DND-41 (cell line): Measurements from ENCODE around the gene SLC16A13.

Experiments
- ATAC-seq: fragments of 200-7000 bp; cut with Tn5 transposase; 3 replicates; pipeline ENCODE4 v1.9.1; 2021; ENCODE audit warnings: low read depth; ENCODE audit not compliant: insufficient read depth
- DNase-seq: peaks from one replicate; pipeline ENCODE4 v3.0.0-alpha.2; 2020
- H2AFZ ChIP-seq: 2 replicates; pipeline ENCODE4 v1.6.0; 2012; ENCODE audit warnings: low read depth, low read length
- H3K27ac ChIP-seq: 2 replicates; pipeline ENCODE4 v1.5.1; 2012; ENCODE audit warnings: low read length, inconsistent platforms
- H3K27me3 ChIP-seq: fragments of 200-600 bp; sonication (generic); 2 replicates; pipeline ENCODE4 v1.6.0; 2012; ENCODE audit warnings: low read length, mild to moderate bottlenecking, inconsistent platforms; ENCODE audit not compliant: insufficient read depth, poor library complexity
- H3K36me3 ChIP-seq: 2 replicates; pipeline ENCODE4 v1.5.1; 2012; ENCODE audit warnings: low read length, inconsistent platforms; ENCODE audit not compliant: insufficient read depth
- H3K4me1 ChIP-seq: 2 replicates; pipeline ENCODE4 v1.5.1; 2012; ENCODE audit warnings: mild to moderate bottlenecking, low read length; ENCODE audit not compliant: insufficient read depth
- H3K4me2 ChIP-seq: 2 replicates; pipeline ENCODE4 v1.6.0; 2012; ENCODE audit warnings: mild to moderate bottlenecking, moderate library complexity, low read length, inconsistent platforms; ENCODE audit not compliant: insufficient read depth
- H3K4me3 ChIP-seq, 2 experiments: fragments of 200-600 bp in 1 of 2; shearing (Covaris generic) in 1 of 2; 2 replicates each; pipeline ENCODE4 v1.5.1; 2012 to 2016; ENCODE audit warnings: inconsistent platforms in 2 of 2, low read length in 2 of 2, mild to moderate bottlenecking in 2 of 2, low read depth in 1 of 2, moderate library complexity in 1 of 2
- H3K79me2 ChIP-seq: 2 replicates; pipeline ENCODE4 v1.6.0; 2012; ENCODE audit warnings: low read length, inconsistent platforms; ENCODE audit not compliant: insufficient read depth
- H3K9ac ChIP-seq: 2 replicates; pipeline ENCODE4 v1.6.0; 2012; ENCODE audit warnings: low read depth, mild to moderate bottlenecking, inconsistent platforms, low read length, moderate library complexity
- H3K9me3 ChIP-seq: 2 replicates; pipeline ENCODE4 v1.5.1; 2012; ENCODE audit warnings: low read length, moderate library complexity, mild to moderate bottlenecking, inconsistent platforms; ENCODE audit not compliant: insufficient read depth, severe bottlenecking
- H4K20me1 ChIP-seq: 2 replicates; pipeline ENCODE4 v1.6.0; 2012; ENCODE audit warnings: low read length; ENCODE audit not compliant: insufficient read depth
- EZH2 ChIP-seq: IDR thresholded peaks from 3 replicates; pipeline ENCODE4 v1.6.1; 2012; ENCODE audit warnings: borderline replicate concordance, low read depth, mild to moderate bottlenecking, moderate library complexity, low read length, inconsistent platforms; ENCODE audit not compliant: severe bottlenecking
- TF ChIP-seq, protein P1 (sequence below): IDR thresholded peaks from 2 replicates; pipeline ENCODE4 v1.5.1; 2012; ENCODE audit warnings: borderline replicate concordance, low read length, moderate library complexity, mild to moderate bottlenecking; ENCODE audit not compliant: poor library complexity, severe bottlenecking; ENCODE audit errors: extremely low read depth

The SLC16A13 gene

GRCh38 chr17:7058831-7059447, 23.1 kb downstream of the SLC16A13 start:
- Histone ChIP-seq H3K4me3 (no peak overlapping the region), H3K79me2 (no peaks in the 10 kb centered on the region), H3K36me3 (no peaks in the 10 kb centered on the region), H3K9ac (no peak overlapping the region), H4K20me1 (no peaks in the 10 kb centered on the region), H3K9me3 (no peaks in the 10 kb centered on the region), H3K27me3 (peaks cover 7% of the 10 kb centered on the region), H3K4me2 (no peak overlapping the region), H2AFZ (no peak overlapping the region), H3K27ac (no peak overlapping the region), H3K4me1 (no peaks in the 10 kb centered on the region)
- TF ChIP-seq, protein P1, sequence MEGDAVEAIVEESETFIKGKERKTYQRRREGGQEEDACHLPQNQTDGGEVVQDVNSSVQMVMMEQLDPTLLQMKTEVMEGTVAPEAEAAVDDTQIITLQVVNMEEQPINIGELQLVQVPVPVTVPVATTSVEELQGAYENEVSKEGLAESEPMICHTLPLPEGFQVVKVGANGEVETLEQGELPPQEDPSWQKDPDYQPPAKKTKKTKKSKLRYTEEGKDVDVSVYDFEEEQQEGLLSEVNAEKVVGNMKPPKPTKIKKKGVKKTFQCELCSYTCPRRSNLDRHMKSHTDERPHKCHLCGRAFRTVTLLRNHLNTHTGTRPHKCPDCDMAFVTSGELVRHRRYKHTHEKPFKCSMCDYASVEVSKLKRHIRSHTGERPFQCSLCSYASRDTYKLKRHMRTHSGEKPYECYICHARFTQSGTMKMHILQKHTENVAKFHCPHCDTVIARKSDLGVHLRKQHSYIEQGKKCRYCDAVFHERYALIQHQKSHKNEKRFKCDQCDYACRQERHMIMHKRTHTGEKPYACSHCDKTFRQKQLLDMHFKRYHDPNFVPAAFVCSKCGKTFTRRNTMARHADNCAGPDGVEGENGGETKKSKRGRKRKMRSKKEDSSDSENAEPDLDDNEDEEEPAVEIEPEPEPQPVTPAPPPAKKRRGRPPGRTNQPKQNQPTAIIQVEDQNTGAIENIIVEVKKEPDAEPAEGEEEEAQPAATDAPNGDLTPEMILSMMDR, result no peak
- no peak for TF ChIP-seq EZH2
- DNase-seq (no peak), ATAC-seq (no peak)

DNA sequence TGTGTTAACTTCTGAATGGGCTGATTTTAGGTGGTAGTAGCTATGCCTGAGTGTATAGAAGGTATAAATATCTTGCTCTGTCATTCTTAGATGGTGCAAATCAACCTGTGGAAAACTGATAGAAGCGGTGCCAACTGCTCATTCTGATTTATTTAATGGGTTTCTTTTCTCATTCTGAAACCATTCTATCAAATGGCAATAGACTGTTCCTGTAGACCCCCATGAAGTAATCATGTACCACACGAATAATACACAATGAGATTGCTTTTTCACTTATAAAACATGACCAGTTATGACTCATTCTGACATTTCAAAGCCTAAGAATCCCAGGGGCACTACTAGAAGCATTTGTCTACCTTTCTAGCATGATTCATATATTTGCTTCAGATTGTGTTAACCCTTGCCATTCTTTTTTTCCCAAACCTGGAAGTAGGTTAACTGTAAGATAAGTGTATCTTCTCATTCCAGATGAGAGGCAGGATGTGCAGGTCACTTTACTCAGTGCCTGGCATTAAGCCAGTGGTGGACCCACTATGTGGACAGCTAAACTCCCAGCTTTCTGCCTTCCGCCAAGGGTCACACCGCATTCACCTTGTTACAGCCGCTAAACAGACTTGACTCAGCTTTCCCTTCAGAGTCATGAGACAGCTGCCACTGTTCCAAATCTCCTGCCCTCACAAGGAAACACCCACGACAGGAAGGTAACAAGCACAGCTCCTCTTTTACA, 24.5 kb downstream of the SLC16A13 start:
- DNase-seq, result no peak
- Histone ChIP-seq H3K4me2 (no peak overlapping the region), H3K27me3 (peaks cover 7% of the 10 kb centered on the region), H3K27ac (no peak overlapping the region), H3K4me1 (no peaks in the 10 kb centered on the region), H3K36me3 (no peaks in the 10 kb centered on the region), H3K9ac (no peak overlapping the region), H3K9me3 (no peaks in the 10 kb centered on the region), H3K4me3 (no peak overlapping the region), H4K20me1 (no peaks in the 10 kb centered on the region), H3K79me2 (no peaks in the 10 kb centered on the region), H2AFZ (no peak overlapping the region)
- no peak for ATAC-seq
- TF ChIP-seq, protein P1, result no peak
- no peak for TF ChIP-seq EZH2

DNA sequence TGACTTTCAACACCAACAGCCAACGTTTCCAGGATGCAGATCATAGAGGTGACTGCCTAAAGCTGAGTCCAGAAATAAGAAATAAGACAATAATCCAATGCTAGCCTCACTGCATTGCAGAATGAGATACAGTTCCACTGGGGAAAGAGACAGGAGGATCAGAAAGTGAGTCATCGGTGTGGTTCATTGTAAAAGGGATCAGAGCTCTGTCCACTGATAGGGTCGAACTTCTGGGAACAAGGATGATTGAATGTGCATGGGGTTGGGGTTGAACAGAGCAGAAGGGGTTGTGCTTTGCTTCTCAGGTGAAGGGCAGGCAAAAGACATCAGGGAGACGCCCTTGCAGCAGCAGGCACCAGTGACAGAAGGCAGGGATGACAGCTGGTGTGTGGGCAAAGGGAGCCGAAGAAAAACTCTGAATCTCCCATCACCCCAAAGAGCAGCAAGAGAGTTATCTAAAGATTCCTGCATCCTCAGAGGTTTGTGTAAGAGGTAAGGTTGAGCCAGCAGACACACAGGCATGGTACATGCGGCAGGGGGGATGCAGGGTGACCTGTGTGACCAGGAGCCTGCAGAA, 27.8 kb downstream of the SLC16A13 start:
- Histone ChIP-seq H3K27ac (no peak overlapping the region), H2AFZ (no peak overlapping the region), H4K20me1 (no peaks in the 10 kb centered on the region), H3K36me3 (no peaks in the 10 kb centered on the region), H3K79me2 (no peaks in the 10 kb centered on the region), H3K9ac (no peak overlapping the region), H3K4me2 (no peak overlapping the region), H3K9me3 (peaks cover 4% of the 10 kb centered on the region), H3K4me1 (no peaks in the 10 kb centered on the region), H3K27me3 (peaks cover 7% of the 10 kb centered on the region), H3K4me3 (no peak overlapping the region)
- ATAC-seq, result no peak
- no peak for DNase-seq
- no peak for TF ChIP-seq EZH2
- TF ChIP-seq, protein P1, result no peak
